Neuronal stem cell (in vitro differentiated cells): ENCODE data around the gene PFN1. TPM values are rescaled to one million over a fixed set of nuclear protein-coding genes. Genes with fewer than 3 reads are reported as not detected.

ENCODE experiments used
- DNase-seq: peaks from one replicate; pipeline ENCODE4 v3.0.0-alpha.2; 2013; ENCODE audit warnings: low spot score
- H2AFZ ChIP-seq: one replicate; pipeline ENCODE4 v1.6.1; 2013; ENCODE audit warnings: mild to moderate bottlenecking, low read length, inconsistent platforms
- H2AK5ac ChIP-seq: 2 replicates; pipeline ENCODE4 v1.6.1; 2013; ENCODE audit warnings: low read depth, mild to moderate bottlenecking, inconsistent platforms, low read length, moderate library complexity, mixed read lengths
- H2BK120ac ChIP-seq: 2 replicates; pipeline ENCODE4 v1.6.1; 2013; ENCODE audit warnings: low read depth, mild to moderate bottlenecking, inconsistent platforms, low read length, moderate library complexity, mixed read lengths
- H2BK12ac ChIP-seq: one replicate; pipeline ENCODE4 v1.6.1; 2013; ENCODE audit warnings: low read length, inconsistent platforms
- H2BK15ac ChIP-seq: 2 replicates; pipeline ENCODE4 v1.6.1; 2013; ENCODE audit warnings: mild to moderate bottlenecking, low read length, inconsistent platforms, mixed read lengths
- H2BK5ac ChIP-seq: one replicate; pipeline ENCODE4 v1.6.1; 2013; ENCODE audit warnings: inconsistent platforms, mild to moderate bottlenecking, low read length, moderate library complexity
- H3K14ac ChIP-seq: one replicate; pipeline ENCODE4 v1.6.1; 2013; ENCODE audit warnings: low read length, inconsistent platforms
- H3K18ac ChIP-seq: 2 replicates; pipeline ENCODE4 v1.6.1; 2013; ENCODE audit warnings: low read length, inconsistent platforms
- H3K23ac ChIP-seq: 2 replicates; pipeline ENCODE4 v1.6.1; 2013; ENCODE audit warnings: low read depth, mild to moderate bottlenecking, mixed read lengths, low read length, inconsistent platforms; ENCODE audit not compliant: poor library complexity
- H3K27ac ChIP-seq: replicated peaks from 3 replicates; pipeline ENCODE4 v1.5.1; 2013; ENCODE audit warnings: low read length, inconsistent platforms
- H3K27me3 ChIP-seq, 3 experiments: 2 replicates each; pipeline ENCODE4 v1.6.1; 2013; ENCODE audit warnings: low read length in 3 of 3, mild to moderate bottlenecking in 2 of 3, inconsistent platforms in 1 of 3, low read depth in 1 of 3, mixed read lengths in 1 of 3, moderate library complexity in 1 of 3; ENCODE audit not compliant: control insufficient read depth in 3 of 3, insufficient read depth in 3 of 3
- H3K36me3 ChIP-seq, 2 donors: replicated peaks in 1 of 2; 2 replicates each; pipeline ENCODE4 v1.6.1; 2013; ENCODE audit warnings: low read length in 2 of 2; ENCODE audit not compliant: control insufficient read depth in 2 of 2, insufficient read depth in 2 of 2
- H3K4ac ChIP-seq: 2 replicates; pipeline ENCODE4 v1.6.1; 2013; ENCODE audit warnings: inconsistent platforms, mild to moderate bottlenecking, low read length, moderate library complexity
- H3K4me1 ChIP-seq, 2 donors: 1 replicate in 1 of 2; 2 replicates in 1 of 2; pipeline ENCODE4 v1.6.1; 2013; ENCODE audit warnings: low read length in 2 of 2, low read depth in 1 of 2; ENCODE audit not compliant: control insufficient read depth in 2 of 2, insufficient read depth in 1 of 2
- H3K4me2 ChIP-seq: one replicate; pipeline ENCODE4 v1.6.1; 2013; ENCODE audit warnings: mild to moderate bottlenecking, low read length, inconsistent platforms; ENCODE audit not compliant: insufficient read depth, poor library complexity, severe bottlenecking
- H3K4me3 ChIP-seq, 2 donors: 2 replicates each; pipeline ENCODE4 v1.5.1; 2013; ENCODE audit warnings: low read length in 2 of 2, mild to moderate bottlenecking in 2 of 2, inconsistent platforms in 1 of 2, moderate library complexity in 1 of 2
- H3K79me1 ChIP-seq: one replicate; pipeline ENCODE4 v1.6.1; 2013; ENCODE audit warnings: low read depth, mild to moderate bottlenecking, inconsistent platforms, low read length, moderate library complexity
- H3K9ac ChIP-seq: one replicate; pipeline ENCODE4 v1.6.1; 2013; ENCODE audit warnings: mild to moderate bottlenecking, low read depth, low read length, inconsistent platforms; ENCODE audit not compliant: poor library complexity
- H3K9me3 ChIP-seq, 2 donors: replicated peaks in 1 of 2; 2 replicates each; pipeline versions ENCODE3 to v1.6.1; 2013; ENCODE audit warnings: low read length in 2 of 2, mild to moderate bottlenecking in 2 of 2, inconsistent platforms in 1 of 2, low read depth in 1 of 2, mixed read lengths in 1 of 2, moderate library complexity in 1 of 2; ENCODE audit not compliant: control insufficient read depth in 2 of 2, insufficient read depth in 1 of 2
- H4K8ac ChIP-seq: one replicate; pipeline ENCODE4 v1.6.1; 2013; ENCODE audit warnings: low read depth, mild to moderate bottlenecking, inconsistent platforms, low read length, moderate library complexity
- H4K91ac ChIP-seq: one replicate; pipeline ENCODE4 v1.6.1; 2013; ENCODE audit warnings: low read length, low read depth, mild to moderate bottlenecking, inconsistent platforms; ENCODE audit not compliant: poor library complexity
- WGBS, 2 donors: extraction: QIAGEN DNeasy Blood & Tissue Kit; methylation state at CpG; one replicate each; pipeline ENCODE4 v1.1.7; 2013; ENCODE audit warnings: missing lambda C conversion rate in 2 of 2, mixed read lengths in 1 of 2; ENCODE audit not compliant: insufficient read length in 2 of 2, insufficient replicate concordance in 1 of 2; ENCODE audit errors: extremely low coverage in 2 of 2; 5-methylcytosine and 5-hydroxymethylcytosine counted together
- polyA plus RNA-seq, 2 experiments: library from polyadenylated mRNA; stranded (reverse); fragments of 200-250 nt; gene quantifications; one replicate each; pipeline ENCODE4 v1.2.3, GENCODE V29; 2013

Gene PFN1
- polyA plus RNA-seq (2013, experiment 1 of 2) = 682 TPM
- polyA plus RNA-seq (2013, experiment 2 of 2) = 671 TPM

DNA sequence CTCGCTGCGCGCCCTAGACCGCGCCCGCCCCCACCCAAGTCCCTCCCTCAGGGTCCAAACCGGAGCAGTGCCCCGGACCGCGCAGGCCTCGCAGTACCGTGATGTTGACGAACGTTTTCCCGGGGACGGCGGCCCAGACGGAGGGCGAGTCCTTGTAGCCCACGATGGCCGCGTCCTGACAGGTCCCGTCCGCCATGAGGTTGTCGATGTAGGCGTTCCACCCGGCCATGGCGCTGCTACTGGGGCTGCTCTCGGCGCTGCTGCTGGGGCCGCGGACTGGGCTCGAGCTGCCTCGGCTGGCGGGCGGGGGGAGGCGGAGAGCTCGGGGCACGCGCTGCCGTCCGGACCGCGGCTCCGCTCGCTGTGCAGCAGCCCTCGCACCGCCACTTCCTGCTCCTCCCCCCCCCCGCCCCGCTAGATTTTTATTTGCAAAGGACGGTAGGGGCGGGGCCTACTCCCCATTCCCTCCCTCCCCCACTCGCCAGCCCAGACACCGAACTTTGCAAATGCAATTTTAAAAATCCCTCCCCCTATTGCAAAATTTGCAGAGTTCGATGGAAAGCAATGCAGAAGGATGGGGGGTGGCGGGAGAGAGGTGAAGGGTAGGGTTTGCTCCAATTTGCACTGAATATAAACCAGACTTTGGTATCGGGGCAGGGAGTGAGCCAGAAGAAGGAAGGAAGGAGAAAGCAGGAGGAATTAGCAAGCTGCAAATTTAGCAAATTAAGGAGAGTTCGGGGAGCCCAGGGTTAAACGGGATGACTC is at the start of gene PFN1:
PFN1 (minus strand) TSS at position 365 of the 765 bp plus-strand sequence; CDS start at position 229, 136 bp downstream.
- peak within 1 kb of the TSS; percentile 100 for H2BK5ac ChIP-seq
- peak within 1 kb of the TSS; percentile 88 for H4K8ac ChIP-seq
- H3K4me2 ChIP-seq = peak within 1 kb of the TSS; percentile 95
- peak within 1 kb of the TSS; percentile 100 for H3K27ac ChIP-seq
- peak within 1 kb of the TSS; percentile 95 for H2BK120ac ChIP-seq
- H2BK12ac ChIP-seq = peak within 1 kb of the TSS; percentile 99
- peak within 1 kb of the TSS; percentile 88 for H4K91ac ChIP-seq
- peaks cover 26 to 38% of the 10 kb centered on the region in 2 donors for H3K36me3 ChIP-seq
- no peaks in the 10 kb centered on the region for H3K27me3 ChIP-seq
- H3K4me3 ChIP-seq = peak within 1 kb of the TSS; percentile 100
- H3K4me1 ChIP-seq = peaks cover 18 to 22% of the 10 kb centered on the region in 2 donors
- H2AFZ ChIP-seq = peak within 1 kb of the TSS; percentile 91
- DNase-seq = peak; percentile 82
- peak within 1 kb of the TSS; percentile 100 for H3K18ac ChIP-seq
- H3K9ac ChIP-seq = peak within 1 kb of the TSS; percentile 100
- peak within 1 kb of the TSS; percentile 98 for H3K14ac ChIP-seq
- peak within 1 kb of the TSS; percentile 98 for H2AK5ac ChIP-seq
- H3K23ac ChIP-seq = peak within 1 kb of the TSS; percentile 99
- peaks cover 6% of the 10 kb centered on the region for H3K79me1 ChIP-seq
- H3K9me3 ChIP-seq = no peaks in the 10 kb centered on the region
- peak within 1 kb of the TSS; percentile 94 for H3K4ac ChIP-seq
- H2BK15ac ChIP-seq = peak within 1 kb of the TSS; percentile 96
- no CpG with 5 or more reads among the region's 59 CpGs for WGBS, 2 donors

DNA sequence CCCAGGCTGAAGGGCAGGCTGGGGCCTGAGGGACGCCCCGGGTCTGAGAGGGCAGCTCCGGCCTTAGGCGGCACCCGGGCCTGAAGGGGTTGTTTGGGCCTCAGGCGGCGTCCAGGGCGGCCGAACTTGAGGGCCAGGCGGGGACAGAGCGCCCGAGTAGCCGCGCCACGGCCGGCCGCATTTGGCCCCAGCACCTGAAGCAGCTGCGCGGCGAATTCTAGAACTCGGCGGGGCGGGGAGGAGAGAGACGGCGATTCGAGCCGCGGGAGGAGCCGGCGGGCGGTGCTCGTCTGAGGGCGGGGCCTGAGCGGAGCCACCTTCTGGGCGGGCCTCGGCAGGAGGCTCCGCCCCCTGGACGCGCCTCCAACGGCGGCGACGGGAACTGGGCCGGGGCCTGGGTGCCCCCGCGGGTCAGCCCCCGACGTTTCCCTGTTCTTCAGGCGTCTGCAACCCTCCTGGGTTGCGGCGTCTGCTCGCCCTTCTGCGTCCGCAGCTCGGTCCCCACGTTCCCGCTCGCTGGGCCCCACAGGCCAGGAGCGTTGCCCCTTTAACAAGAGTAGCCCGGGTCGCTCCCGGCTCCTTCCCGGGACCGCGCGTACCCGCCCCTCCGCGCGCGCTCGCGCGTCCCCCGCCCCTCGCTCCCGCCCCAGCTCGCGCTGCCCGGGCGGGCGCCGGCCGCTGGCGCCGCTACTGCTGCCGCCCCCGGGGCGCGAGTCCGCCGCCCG is 49.1 kb upstream of the PFN1 start, which contains the start of the genes INCA1 and KIF1C:
INCA1 (minus strand) TSS at position 221 of the 725 bp plus-strand sequence. CDS start 3,085 bp downstream, outside the sequence.
KIF1C (plus strand) TSS at position 649 of the 725 bp plus-strand sequence. CDS start 2,297 bp downstream, outside the sequence.
- Histone ChIP-seq H2BK120ac (peak within 1 kb of the TSS; percentile 81), H2AFZ (peak within 1 kb of the TSS; percentile 97), H3K36me3 (peaks cover 11 to 24% of the 10 kb centered on the region in 2 donors), H3K4me2 (peak within 1 kb of the TSS; percentile 93), H4K91ac (no peak within 1 kb of the TSS), H2BK15ac (peak within 1 kb of the TSS; percentile 85), H2BK12ac (peak within 1 kb of the TSS; percentile 41), H2BK5ac (peak within 1 kb of the TSS; percentile 93), H3K79me1 (peaks cover 9% of the 10 kb centered on the region), H3K27ac (peak within 1 kb of the TSS; percentile 91), H3K4me1 (peaks cover 6 to 18% of the 10 kb centered on the region in 2 donors), H3K9me3 (no peaks in the 10 kb centered on the region), H3K18ac (peak within 1 kb of the TSS; percentile 100), H3K23ac (peak within 1 kb of the TSS; percentile 73), H3K27me3 (peaks cover 0 to 14% (median 4%) of the 10 kb centered on the region in 3 experiments), H3K14ac (peak within 1 kb of the TSS; percentile 49), H3K4ac (no peak within 1 kb of the TSS), H3K4me3 (peak within 1 kb of the TSS; percentile 71 to 95), H3K9ac (peak within 1 kb of the TSS; percentile 98), H2AK5ac (peak within 1 kb of the TSS; percentile 84), H4K8ac (peak within 1 kb of the TSS; percentile 43)
- WGBS, 2 donors = no CpG with 5 or more reads among the region's 93 CpGs
- DNase-seq = peak; percentile 89

DNA sequence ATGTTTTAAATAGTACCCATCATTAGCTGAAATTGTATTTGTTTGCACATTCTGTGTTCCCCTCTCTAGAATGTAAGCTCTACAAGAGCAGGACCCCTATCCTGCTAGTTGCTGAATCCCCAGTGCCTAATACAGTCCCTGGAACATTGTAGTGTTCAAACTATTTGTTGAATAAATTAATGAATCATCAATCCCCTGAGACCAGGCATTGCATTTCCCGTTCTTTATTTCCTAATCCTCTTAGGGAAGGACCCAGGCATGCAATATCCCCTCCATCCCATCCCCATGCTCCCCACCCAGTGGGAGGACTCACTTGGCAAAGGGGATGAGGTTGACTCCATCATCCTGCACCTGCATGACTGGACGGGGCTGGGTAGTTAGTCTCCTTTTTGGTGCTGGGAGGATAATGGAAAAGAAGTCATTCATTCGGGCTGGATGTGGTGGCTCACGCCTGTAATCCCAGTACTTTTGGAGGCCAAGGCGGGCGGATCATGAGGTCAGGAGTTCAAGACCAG is 45.8 kb upstream of the PFN1 start:
- Histone ChIP-seq H3K23ac (no peak overlapping the region), H3K4me3 (no peak overlapping the region), H3K27me3 (peaks cover 4 to 17% (median 14%) of the 10 kb centered on the region in 3 experiments), H2AK5ac (no peak overlapping the region), H3K14ac (no peak overlapping the region), H2AFZ (no peak overlapping the region), H3K18ac (no peak overlapping the region), H2BK15ac (no peak overlapping the region), H3K4me1 (peaks cover 5 to 12% of the 10 kb centered on the region in 2 donors), H3K79me1 (peaks cover 2% of the 10 kb centered on the region), H2BK5ac (no peak overlapping the region), H3K9me3 (no peaks in the 10 kb centered on the region), H3K36me3 (no peaks in the 10 kb centered on the region), H2BK120ac (no peak overlapping the region), H3K4ac (no peak overlapping the region), H3K27ac (no peak overlapping the region), H4K8ac (no peak overlapping the region), H2BK12ac (no peak overlapping the region), H3K9ac (no peak overlapping the region), H3K4me2 (no peak overlapping the region), H4K91ac (no peak overlapping the region)
- no CpG with 5 or more reads among the region's 6 CpGs for WGBS, 2 donors
- no peak for DNase-seq
